T-helper 22 cell (primary cell): ENCODE data around the gene GRM8.

Experiments
- DNase-seq: peaks from one replicate; pipeline ENCODE4 v3.0.0-alpha.2; 2020; ENCODE audit warnings: low read depth

GRM8 gene

DNA sequence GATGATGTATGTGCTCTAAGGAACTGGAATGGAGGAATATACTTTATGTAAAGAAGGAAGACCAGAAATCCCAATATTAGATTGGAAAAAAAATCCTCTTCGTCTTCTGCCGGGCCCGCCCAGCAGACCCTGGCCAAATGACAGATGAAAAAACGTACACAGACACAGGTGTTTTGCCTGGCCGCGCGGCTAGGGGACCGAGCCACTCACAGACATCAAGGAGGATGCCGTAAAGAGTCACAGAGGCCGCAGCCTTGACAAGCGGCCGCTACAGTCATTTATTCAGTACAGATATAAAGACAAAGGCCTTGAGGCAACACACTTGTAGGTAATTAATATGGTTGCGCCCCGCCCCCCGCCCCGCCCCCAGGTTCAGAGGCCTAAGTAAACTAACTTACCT, 594.1 kb downstream of the GRM8 start:
- no peak for DNase-seq

DNA sequence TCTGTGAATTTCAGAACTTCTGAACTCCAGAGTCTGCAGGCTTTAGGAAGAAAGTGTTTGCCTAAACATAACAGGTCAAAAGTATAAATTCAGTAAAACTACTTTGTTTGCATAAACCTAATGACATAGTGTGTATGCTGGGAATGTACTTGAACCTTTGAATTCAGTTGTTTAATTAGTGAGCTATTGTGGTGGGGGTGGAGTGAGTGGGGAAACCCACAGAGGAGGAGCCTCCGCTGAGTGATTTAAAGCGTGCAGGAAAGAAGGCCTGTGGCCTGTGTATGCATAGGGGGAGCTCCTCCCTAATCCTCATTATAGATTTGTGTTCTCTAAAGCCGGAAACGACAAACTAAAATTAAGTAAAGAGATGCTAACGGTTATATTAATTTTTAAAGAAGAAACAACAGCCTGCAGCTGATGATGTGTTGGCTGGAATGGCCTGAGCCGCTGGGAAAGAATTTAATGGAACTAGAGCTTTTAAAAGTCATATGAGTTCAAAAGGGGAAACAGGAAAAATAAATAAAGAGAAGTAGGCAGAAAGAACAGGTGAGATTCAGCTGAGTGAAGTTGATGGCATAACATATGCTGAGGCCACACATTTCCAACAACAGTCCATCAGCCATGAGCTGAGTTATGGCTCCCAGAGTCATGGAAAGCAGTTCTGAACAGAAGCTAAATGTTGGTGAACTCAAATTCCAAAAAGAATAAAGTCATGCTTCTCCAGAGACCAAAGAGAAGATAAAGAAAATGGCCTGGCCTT, 595.0 kb downstream of the GRM8 start:
- DNase-seq = no peak

DNA sequence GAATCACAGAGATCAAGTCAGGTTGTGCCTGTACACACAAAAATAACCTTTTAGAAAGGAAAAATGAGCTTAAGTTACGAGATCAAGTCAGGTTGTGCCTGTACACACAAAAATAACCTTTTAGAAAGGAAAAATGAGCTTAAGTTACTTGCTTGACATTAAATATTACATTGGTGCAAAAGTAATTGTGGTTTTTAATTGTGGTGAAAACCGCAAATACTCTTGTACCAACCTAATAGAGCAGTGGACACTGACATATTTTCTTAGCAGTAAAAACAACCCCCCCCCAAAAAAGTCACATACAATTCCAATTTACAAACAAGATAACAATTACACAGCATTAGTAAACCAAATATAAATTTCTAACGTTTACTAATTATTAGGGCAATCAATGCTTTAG, 595.6 kb downstream of the GRM8 start:
- DNase-seq = no peak

DNA sequence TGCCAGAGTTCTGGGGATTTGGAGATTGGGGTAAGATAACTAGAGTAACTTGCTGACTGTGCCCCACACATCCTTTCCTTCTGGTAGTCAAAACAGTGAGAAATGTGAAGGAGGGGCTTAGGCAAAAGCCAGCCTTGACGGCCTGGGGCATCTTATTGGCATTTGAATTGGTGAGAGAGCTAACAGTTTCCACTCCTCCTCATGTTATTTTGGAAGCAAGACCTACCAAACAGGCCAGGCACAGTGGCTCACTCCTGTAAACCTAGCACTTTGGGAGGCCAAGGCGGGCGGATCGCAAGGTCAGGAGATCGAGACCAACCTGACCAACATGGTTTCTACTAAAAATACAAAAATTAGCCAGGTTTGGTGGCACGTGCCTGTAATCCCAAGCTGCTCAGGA, 596.6 kb downstream of the GRM8 start:
- DNase-seq = no peak

DNA sequence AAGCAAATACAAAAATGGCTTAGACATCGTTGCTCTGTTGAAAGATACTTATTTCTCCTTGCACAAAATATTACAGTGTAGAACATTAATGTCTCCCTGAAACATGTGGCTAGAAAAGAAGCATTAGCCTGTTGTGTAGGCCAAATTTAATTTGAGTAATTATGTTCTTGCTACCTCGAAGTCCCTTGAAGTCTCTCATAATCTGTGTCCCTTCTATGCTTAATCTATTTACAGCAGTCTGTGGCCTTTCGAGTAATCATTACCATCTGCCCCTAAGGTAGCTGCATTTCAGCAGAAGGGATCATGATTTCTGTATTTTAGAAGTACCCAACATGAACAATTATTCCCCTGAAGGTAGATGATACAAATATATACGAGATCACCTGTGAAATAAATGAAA, 615.2 kb downstream of the GRM8 start:
- DNase-seq = no peak

DNA sequence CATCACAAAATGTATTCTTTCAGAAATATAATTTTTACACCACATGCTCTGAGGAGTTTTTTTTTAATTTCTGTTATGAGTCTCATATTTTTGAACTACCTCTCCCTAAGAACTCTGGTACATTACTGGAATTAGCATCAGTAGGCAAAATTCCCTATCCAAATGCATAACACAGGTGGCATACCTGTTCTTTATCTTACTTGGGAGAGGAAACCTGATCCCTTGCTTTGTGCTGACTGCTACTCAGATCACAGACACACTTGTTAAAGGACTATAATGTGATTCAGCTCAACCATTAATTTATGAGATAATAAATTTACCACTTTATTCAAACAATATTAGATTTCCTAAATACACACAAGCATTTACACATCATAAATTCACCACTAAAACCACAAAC, 617.2 kb downstream of the GRM8 start:
- no peak for DNase-seq

DNA sequence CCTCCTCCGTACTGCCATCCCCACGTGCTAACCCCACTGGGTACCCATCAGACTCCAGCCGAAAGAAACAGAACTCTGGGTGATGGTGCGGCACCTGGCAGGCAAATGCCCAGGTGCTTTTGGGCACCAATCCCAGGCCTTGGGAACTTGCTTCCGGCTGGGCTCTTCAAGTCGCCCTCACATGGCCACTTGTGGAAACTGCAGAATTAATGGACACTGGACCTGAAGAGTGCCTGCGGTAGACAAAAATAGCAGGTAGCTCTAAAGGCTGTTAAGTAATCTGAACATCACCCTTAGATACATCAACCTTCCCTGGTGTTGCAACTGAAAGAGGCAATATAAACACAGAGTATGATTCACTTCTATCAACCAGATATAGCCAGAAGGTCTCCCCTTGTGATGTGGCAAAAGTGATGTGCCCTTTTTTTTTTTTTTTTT, 644.4 kb downstream of the GRM8 start:
- no peak for DNase-seq

DNA sequence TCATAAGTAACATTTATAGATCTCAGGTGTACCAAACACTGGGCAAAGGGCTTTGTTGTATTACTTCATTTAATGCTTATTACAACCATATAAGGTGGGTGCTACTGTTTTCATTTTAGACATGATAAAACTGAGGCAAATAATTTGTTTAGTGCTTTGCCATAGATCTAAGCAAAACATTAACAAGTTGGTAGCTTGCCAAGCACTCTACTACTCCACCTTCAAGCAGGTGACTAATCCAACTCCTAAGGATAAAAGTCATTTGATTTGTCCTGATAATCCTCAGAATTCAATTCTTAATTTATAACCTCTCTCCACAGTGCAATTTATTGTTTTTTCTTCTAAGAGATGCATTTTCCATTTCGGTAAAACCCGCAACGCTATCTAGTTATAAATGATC, 646.4 kb downstream of the GRM8 start:
- DNase-seq = no peak

DNA sequence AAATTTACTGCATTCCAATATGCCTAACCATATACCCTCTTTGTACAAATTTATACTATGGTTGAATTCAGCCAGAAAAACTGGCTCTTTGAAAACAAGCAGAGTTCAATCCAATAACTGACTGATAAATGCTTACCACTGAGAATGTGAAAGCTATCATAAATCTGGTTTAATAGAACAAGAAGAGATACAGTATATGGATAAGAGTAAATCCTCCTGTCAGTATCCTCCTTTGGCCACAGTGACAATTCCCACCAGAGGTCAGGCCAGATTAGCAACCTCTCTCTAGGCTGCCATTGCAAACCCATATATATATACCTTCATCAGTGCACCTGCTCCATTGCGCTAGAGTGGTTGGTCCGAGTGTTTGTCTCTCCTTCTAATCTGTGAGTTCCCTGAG, 647.2 kb downstream of the GRM8 start:
- DNase-seq = no peak

DNA sequence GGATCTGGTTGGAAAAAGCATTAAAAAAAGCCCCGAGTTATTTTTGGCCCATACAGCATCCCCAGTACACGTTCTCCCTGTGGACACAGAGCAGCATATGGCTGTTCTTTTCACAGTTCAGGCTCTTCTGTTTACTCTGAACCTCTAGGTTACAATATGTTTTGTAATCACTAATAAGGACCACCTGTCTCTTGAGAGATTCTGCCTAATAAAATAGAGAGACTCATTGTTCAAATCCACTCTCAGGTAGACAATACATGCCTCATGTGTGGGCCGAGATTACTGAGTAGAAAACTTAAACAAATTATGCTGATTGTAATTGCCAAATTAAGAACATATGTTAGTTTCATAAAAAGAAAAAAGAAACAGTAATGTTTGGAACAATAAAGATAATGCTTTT, 647.7 kb downstream of the GRM8 start:
- DNase-seq = no peak

DNA sequence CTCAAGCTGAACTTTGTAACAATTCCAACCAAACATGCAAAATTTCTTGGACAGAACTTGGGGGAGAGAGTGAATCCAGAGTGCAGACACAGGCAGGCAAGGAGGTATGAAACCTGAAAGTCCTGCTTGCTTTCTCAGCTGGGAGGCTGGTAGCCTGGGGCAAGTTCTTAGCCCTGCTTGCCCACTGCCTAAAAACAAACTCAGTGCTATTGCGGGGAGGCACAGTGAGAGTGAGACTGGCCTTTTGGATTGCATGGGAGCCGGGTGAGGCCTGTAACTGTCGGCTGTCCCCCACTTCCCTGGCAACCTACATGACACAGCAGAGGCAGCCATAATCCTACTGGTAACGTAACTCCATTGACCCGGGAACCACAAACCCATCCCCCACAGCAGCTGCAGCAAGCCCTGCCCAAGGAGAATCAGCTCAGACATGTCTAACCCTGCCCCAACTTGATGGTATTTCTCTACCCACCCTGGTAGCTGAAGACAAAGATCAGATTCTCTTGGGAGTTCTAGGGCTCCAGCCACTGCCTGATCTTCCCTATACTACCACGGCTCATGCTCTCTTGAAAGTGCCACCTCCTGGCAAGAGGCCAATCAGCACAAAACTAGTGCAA, 663.6 kb downstream of the GRM8 start:
- DNase-seq = no peak

DNA sequence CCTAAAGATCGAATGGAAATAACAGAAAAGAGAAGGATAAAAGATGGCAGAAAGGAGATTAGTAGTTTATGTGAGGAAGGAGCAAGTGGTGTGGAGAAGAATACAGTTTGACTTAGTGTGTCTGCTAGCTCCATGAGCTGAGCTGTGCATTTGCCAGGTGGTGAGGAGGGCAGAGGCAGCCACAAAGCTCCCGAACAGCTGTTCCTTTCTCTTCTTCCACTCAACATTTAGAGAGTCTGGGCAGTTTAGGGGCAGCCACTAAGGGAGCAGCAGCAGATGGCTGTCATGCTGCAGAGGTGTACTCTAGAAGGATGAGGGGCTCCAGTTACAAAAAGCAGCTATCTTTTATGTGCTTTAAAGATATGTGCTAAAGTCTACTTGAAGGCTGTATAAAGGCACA, 674.4 kb downstream of the GRM8 start:
- no peak for DNase-seq

DNA sequence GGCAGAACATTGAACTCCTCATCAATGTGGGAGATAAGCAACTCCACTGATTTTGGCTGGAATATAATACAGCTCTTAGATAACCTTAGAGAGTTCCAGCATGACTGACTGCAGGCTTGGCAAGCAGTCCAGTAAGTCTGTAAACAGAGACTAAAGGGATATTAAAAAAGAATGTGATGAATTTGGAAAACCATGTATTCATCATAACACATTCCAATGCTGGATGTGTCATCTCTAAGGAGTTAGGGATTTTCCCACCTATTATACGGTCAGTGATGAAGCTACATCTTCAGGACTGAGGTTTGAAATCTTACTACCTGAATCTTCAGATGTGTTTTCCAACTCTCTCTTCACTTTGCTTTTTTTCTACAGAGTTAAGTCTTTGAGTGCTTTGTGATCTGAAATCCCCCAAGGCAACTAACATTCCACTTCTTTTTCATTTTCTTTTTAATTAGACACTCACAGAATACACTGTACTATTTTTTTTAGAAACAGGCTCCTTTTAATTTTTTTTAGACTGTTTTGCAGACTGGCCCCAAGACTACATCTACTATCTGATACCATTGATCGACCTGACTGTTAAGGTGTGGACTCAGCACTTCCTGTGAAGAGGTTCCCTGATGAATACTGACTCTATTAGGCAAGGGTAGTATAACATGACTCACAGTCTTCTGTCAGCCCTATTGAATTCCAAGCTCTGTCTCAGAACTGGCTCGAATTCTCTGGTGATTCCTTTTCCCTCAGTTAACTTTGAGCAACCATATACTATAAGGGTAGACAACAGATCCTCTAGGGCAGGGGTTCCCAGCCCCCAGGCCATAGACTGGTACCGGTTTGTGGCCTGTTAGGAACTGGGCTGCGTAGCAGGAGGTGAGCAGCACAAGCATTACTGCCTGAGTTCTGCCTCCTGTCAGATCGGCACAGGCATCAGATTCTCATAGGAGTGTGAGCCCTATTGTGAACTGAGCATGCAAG, 678.2 kb downstream of the GRM8 start:
- no peak for DNase-seq

DNA sequence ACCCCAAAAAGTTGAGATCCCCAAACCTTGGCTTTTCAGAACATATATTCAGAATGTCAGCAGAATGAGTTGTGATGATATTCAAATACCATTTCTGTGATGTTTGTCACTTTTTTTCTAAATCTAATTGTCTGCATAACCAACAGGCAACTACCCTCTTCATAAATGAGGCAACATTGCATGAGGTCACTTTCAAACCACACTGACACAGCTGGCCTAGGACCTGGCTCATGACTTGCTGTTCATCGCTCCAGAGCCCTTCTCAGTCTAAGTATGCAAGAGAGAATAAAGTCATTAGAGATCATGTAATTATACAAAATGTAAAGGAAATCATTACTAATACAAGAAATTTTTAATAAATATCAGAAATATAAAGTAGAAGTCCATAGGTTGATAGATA, 681.9 kb downstream of the GRM8 start:
- DNase-seq = no peak

DNA sequence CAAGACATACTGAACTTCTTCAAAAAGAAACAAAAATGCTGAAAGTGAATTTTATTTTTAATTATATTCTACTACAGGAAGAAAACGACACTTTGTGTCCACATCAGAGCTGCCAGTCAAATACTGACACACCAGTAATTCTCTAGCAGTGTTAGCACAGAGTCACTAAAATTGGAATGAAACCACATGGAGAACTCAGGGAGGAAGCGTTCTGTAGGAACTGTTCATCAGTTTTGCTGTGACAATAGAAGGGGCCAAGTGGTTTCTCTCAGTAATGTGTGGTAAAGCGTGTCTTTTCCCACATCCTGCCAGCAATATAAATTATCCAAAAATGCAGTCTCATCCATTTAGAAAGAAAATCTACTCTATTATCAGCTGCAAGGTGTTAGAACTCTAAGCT, 683.3 kb downstream of the GRM8 start:
- DNase-seq = no peak

DNA sequence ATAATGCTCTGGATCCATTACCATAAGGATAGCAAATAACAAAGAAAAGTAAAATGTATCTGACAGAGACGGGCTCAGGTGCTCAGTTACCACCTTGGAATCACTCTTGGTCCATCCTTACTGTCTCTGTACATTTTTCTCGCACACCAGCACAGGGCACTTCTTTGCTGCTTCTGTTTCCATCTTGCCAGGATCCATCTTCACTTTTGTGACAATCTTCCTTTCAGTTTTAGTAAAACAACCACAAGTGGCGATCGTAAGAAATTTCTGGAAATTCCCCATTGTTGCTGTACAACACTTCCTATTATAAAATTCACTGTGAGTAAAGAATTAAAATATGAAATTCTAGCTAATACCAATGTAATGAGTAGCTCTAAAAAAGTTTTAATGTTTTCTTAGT, 695.5 kb downstream of the GRM8 start:
- no peak for DNase-seq

DNA sequence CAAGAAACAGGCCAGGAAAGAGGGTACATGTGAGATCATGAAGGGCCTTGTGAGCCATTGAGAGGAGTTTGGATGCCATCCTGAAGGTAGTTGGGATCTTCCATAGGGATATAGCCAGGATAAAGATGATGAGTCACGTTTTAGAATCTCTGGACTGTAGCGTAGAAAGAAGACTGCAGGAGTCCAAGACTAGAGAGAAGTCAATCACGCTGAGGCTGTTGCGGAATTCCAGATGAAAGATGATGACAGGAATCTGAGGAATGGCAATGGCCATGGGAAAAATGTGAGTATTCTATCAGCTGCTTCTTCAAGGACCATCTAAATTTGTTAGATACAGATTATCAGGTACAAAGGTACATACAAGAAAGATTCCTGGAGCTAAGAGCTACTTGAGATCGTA, 711.3 kb downstream of the GRM8 start:
- no peak for DNase-seq

DNA sequence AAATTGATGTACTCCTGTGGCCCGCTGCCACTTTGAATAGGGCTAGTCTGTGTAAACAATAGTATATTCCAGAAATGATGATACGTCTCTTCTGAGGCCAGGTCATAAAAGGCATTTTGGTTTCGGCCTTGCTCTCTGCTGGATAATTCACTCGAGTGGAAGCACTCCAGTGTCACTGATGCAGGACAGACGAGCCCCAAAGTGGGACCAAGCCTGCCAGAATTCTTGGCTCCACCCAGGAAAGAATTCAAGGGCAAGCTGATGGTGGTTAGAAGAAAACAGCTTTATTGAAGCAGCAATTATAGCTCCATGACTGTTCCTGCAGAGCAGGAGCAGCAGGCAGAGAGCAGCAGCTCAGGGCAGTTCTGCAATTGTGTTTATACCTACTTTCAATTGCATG, 717.6 kb downstream of the GRM8 start:
- DNase-seq = no peak

DNA sequence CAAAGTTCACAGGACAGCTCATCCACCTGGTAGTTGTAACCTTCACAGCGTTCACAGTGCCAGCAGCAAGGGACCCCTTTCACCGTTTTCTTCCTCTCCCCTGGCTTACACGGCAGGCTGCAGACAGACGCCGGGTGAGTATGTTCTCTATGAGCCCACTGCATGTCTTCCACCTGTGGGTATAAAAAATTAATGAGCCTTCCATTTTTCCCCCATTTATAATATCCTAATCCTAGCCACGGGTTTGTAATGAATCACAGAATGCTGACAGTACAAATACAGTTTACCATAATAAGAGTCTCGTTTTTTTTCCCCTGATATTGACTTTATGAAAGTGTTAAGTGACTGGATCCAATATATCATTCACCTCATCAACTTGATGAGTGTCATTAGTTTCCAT, 719.0 kb downstream of the GRM8 start:
- DNase-seq = no peak

DNA sequence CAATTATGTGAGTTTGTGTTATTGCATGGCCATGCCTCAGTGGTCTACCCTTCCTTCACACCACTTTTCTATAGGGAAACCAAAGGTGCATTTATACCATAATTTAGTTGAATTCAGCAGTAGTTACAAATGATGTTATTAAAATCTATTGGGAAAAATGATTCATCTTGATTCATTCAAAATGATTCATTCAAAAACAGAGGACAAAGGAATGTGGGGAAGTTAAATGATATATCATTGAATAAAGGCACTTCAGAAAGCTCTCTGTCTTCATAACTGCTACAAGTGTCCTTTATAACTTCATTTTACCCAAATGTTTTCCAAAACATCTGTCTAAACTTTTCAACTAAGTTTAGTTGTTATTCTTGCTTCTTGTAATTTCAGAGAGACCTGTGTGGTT, 722.9 kb downstream of the GRM8 start:
- no peak for DNase-seq

DNA sequence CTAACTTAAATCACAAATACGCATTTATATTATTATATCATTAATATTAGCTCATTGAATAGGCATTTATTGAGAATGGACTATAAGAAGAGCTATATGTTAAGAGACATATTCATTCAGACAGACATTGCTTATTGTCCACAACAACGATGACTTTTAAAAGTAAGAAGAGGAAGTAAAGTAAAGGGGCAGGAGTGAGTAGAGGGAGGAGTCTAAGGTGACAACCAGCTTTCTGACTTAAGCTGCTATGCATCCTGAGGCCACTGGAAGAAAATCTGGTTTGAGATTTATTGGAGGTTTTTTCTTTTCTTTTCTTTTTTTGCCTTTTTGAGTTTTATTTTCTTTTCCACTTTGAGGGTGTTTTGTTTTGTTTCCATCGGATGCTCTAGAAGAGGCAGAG, 723.5 kb downstream of the GRM8 start:
- no peak for DNase-seq

DNA sequence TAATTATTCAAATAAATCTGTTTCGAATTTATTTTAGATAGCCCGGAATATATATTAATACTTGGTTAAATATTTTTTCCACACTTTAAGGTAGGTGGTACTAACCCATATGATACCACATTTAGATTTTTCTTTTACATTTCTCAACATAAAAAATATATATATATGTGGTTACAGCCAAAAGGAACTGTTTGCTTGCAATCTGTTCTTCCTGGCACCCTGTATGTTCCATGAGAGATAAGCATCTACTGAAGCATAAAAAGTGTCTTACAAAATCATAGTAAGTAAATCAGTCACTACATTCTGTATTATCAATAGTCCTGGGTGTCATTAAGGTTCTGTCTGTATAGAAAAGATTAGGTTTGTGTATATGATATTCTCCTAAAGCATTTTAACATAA, 726.8 kb downstream of the GRM8 start:
- DNase-seq = no peak

DNA sequence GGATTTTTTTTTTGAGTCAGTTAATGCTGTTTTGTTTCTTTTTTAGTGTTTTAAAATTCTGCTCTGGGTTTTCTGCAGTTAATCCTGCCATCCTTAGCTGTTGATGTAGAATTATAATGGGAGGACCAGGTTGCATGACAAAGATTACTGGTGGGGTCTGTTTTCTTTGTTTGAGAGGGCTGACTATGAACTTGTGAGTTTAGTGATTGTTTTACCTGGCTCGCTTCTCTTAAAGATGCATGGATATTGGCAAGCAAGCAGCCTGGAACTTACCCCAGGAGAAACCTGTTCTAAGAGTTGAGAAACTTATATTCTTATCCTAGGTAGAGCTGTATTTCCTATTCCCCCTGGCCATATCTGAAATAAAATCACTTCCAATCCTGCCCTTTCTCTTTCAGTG, 727.8 kb downstream of the GRM8 start:
- no peak for DNase-seq
